Neural crest cell (in vitro differentiated cells): ENCODE data around the gene ZFP90. TPM values are rescaled to one million over a fixed set of nuclear protein-coding genes. Genes with fewer than 3 reads are reported as not detected.
"Not testable (repeated sequence)": the region's sequence is repeated elsewhere in the genome, so short reads cannot be mapped to it uniquely, and the experiment has no call there.

Experiments
- DNase-seq: peaks from one replicate; pipeline ENCODE4 v3.0.0; 2021; ENCODE audit warnings: low read depth, mixed read lengths, low spot score
- H3K27ac Mint-ChIP-seq: one replicate; pipeline ENCODE4 v1.8.0; 2021; ENCODE audit warnings: mild to moderate bottlenecking, mixed read lengths; ENCODE audit not compliant: unreplicated experiment
- H3K27me3 Mint-ChIP-seq: 2 replicates; pipeline ENCODE4 v1.8.0; 2021; ENCODE audit warnings: low read depth, mild to moderate bottlenecking, mixed read lengths
- H3K36me3 Mint-ChIP-seq: 2 replicates; pipeline ENCODE4 v1.8.0; 2021; ENCODE audit warnings: low read depth, mild to moderate bottlenecking, mixed read lengths
- H3K4me1 Mint-ChIP-seq: 2 replicates; pipeline ENCODE4 v1.8.0; 2021; ENCODE audit warnings: mixed read lengths
- H3K4me3 Mint-ChIP-seq: one replicate; pipeline ENCODE4 v1.8.0; 2021; ENCODE audit warnings: mild to moderate bottlenecking, mixed read lengths
- H3K9me3 Mint-ChIP-seq: 2 replicates; pipeline ENCODE4 v1.8.0; 2021; ENCODE audit warnings: mixed read lengths
- CTCF ChIP-seq: fragments of 200-600 bp; sonication (generic); conservative IDR thresholded peaks from 2 replicates; pipeline ENCODE4 v1.5.0; 2021; ENCODE audit warnings: antibody characterized with exemption, mild to moderate bottlenecking
- total RNA-seq: library from RNA; stranded (reverse); gene quantifications from 2 replicates; pipeline ENCODE4 v1.2.1, GENCODE V29; 2021

The ZFP90 gene
- total RNA-seq, 1 donor from 2014 or later = 56.2 TPM

DNA sequence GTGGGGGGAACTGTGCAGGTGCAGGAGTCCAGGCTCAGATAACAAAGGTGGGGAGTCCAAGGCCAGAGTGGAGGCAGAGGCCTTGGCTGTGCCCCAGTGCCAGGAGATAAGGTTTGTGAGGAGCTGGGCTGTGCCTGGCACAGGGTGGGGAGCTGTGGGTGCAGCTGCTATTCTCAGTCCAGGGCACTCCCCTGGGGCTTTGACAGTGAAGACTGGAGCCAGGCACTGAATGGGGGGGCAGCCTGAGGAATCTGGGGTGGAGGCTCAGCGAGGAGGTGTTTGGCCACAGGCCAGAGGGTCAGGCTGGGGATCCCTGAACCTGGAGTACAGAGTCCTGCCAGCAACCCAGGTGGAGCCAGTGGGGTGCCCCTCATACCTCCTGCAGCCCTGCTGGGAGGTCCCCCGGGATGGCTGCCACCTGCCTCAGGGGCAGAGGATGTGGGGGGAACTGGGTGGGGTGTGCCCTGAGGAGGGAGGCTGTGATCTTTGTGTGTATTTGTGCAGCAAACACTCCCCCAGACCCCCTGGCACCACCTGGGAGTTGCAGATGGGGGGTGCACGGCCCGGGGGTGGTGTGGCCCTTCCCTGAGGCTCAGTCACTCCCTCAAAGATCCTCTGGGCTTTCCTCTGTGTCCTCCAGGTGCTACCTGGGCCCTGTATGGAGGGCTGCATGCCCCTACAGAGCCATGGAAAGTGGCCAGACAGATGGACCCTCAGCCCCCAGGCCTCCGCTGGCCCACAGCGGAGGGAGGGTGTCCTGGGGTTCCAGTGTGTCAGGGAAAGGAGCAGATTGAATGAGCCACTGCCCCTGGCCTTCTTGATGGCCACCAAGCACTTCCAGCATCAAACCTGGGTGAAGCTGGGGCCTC is 46.3 kb upstream of the ZFP90 start:
- TF ChIP-seq CTCF = no peak
- Mint-ChIP-seq H3K4me3 (no peak overlapping the region), H3K4me1 (peaks cover 4% of the 10 kb centered on the region), H3K27me3 (no peaks in the 10 kb centered on the region), H3K27ac (no peak overlapping the region), H3K36me3 (no peaks in the 10 kb centered on the region), H3K9me3 (no peaks in the 10 kb centered on the region)
- DNase-seq = no peak

- Mint-ChIP-seq H3K27ac (no peak overlapping the region), H3K4me1 (peaks cover 3% of the 10 kb centered on the region)
Observed at GRCh38 chr16:68493412-68494070, 45.5 kb upstream of the ZFP90 start.

GRCh38 chr16:68494261-68494660 is 44.8 kb upstream of the ZFP90 start:
- not testable (repeated sequence) for H3K9me3 Mint-ChIP-seq, H3K36me3 Mint-ChIP-seq, H3K4me1 Mint-ChIP-seq, H3K27me3 Mint-ChIP-seq, H3K4me3 Mint-ChIP-seq, DNase-seq
- H3K27ac Mint-ChIP-seq = peak overlapping the region; percentile 52

More at GRCh38 chr16:68493412-68494070, 45.5 kb upstream of the ZFP90 start:
- TF ChIP-seq CTCF = no peak
- H3K4me3 Mint-ChIP-seq = no peak overlapping the region
- no peaks in the 10 kb centered on the region for H3K9me3 Mint-ChIP-seq
- no peaks in the 10 kb centered on the region for H3K36me3 Mint-ChIP-seq
- DNase-seq = no peak
- no peaks in the 10 kb centered on the region for H3K27me3 Mint-ChIP-seq

DNA sequence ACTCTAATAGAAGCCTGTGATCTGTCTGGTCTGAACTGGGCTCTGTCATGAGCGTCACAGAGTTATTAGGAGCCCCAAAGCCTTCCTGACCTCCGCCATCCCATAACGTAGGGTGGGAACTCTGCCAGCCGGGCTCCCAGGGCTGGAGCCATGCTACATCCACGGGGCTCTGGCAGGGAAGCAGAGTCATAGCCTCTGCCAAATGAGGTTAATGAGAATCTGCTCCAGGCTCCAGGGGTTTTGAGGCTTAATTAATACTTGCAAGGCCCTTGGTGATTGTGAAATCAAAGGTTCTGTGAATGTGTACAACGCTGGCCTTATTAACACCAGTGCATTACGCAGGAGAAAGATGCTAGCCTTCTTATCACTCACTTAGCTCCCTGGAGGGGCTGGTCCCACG is 42.4 kb upstream of the ZFP90 start:
- no peaks in the 10 kb centered on the region for H3K4me1 Mint-ChIP-seq
- no peak overlapping the region for H3K27ac Mint-ChIP-seq
- TF ChIP-seq CTCF = no peak
- no peak for DNase-seq
- no peaks in the 10 kb centered on the region for H3K9me3 Mint-ChIP-seq
- no peaks in the 10 kb centered on the region for H3K27me3 Mint-ChIP-seq
- no peak overlapping the region for H3K4me3 Mint-ChIP-seq
- no peaks in the 10 kb centered on the region for H3K36me3 Mint-ChIP-seq

GRCh38 chr16:68499006-68499405 is 40.1 kb upstream of the ZFP90 start:
- peak overlapping the region; percentile 31 for H3K27ac Mint-ChIP-seq
- H3K27me3 Mint-ChIP-seq = no peaks in the 10 kb centered on the region
- H3K4me1 Mint-ChIP-seq = no peaks in the 10 kb centered on the region
- no peak overlapping the region for H3K4me3 Mint-ChIP-seq
- no peaks in the 10 kb centered on the region for H3K36me3 Mint-ChIP-seq
- no peak for DNase-seq
- no peak for TF ChIP-seq CTCF
- H3K9me3 Mint-ChIP-seq = no peaks in the 10 kb centered on the region

DNA sequence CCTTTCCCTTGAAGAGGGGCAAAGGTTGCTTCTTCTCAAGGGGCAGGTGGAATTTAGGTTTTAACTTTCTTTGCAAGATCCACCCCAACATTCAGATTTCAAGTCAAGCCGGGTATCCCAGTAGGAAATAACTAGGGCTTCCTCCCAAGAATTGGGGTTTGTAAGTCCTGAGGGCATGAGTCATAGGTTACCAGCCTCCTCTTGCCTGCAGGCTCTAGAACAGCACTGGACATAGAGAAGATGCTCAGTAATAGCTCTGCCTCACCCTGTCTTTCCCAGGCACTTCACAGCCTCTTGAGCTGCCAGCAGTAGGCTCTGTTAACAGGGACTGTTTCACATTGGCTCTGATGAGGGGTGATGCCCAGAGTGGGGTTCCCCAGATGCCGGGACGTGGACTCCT is 35.8 kb upstream of the ZFP90 start:
- Mint-ChIP-seq H3K27ac (no peak overlapping the region), H3K4me1 (no peaks in the 10 kb centered on the region), H3K36me3 (no peaks in the 10 kb centered on the region), H3K27me3 (peaks cover 21% of the 10 kb centered on the region), H3K9me3 (no peaks in the 10 kb centered on the region), H3K4me3 (no peak overlapping the region)
- no peak for TF ChIP-seq CTCF
- DNase-seq = no peak
